Endothelial cell of umbilical vein (primary cell): ENCODE measurements around the gene NUDT3. TPM values are rescaled to one million over a fixed set of nuclear protein-coding genes. Genes with fewer than 3 reads are reported as not detected.

Source experiments
- BruUV-seq: library from RNA; stranded (reverse); fragments of 400-500 nt; replicated peaks from 2 replicates; lab custom pipeline; 2021; lab: Mats Ljungman, UMichigan
- CTCF ChIA-PET: fragments of 300-600, 350-600 bp; sonication (Branson Sonifier 250); formaldehyde crosslinking; loops from one replicate; lab custom pipeline; 2021; ENCODE audit warnings: antibody characterized with exemption, inconsistent platforms; lab: Charles Lee
- POLR2A ChIA-PET: fragments of 300-600, 350-600 bp; sonication (Branson Sonifier 250); formaldehyde crosslinking; loops from one replicate; lab custom pipeline; 2021; ENCODE audit warnings: antibody characterized with exemption, inconsistent platforms; lab: Charles Lee
- DNase-seq: peaks from one replicate; pipeline ENCODE4 v3.0.0-alpha.2; 2011; ENCODE audit warnings: low read depth, low spot score
- FAIRE-seq: peaks from 2 replicates; lab custom pipeline; 2011; peaks lifted over from hg19 to GRCh38; lab: Jason Lieb, UNC
- H2AFZ ChIP-seq: 2 replicates; pipeline ENCODE4 v1.6.0; 2012; ENCODE audit warnings: low read depth, low read length, control low read depth, inconsistent platforms
- H3K27ac ChIP-seq: 2 replicates; pipeline ENCODE4 v1.5.1; 2011; ENCODE audit warnings: low read depth, mild to moderate bottlenecking, control low read depth, low read length, moderate library complexity; ENCODE audit not compliant: insufficient read depth
- H3K27me3 ChIP-seq, 2 experiments: 2 replicates each; pipeline versions ENCODE4 v1.6.0 to v1.6.1; 2011; ENCODE audit warnings: low read length in 2 of 2, mixed read lengths in 1 of 2; ENCODE audit not compliant: control insufficient read depth in 2 of 2, insufficient read depth in 2 of 2
- H3K36me3 ChIP-seq, 2 experiments: 2 replicates in 1 of 2; 3 replicates in 1 of 2; pipeline ENCODE4 v1.5.1; 2011; ENCODE audit warnings: low read length in 2 of 2, mild to moderate bottlenecking in 1 of 2, moderate library complexity in 1 of 2; ENCODE audit not compliant: control insufficient read depth in 2 of 2, insufficient read depth in 2 of 2; ENCODE audit errors: extremely low read depth in 1 of 2
- H3K4me1 ChIP-seq: 3 replicates; pipeline ENCODE4 v1.5.1; 2011; ENCODE audit warnings: mild to moderate bottlenecking, low read length; ENCODE audit not compliant: control insufficient read depth, insufficient read depth; ENCODE audit errors: extremely low read depth
- H3K4me2 ChIP-seq: 2 replicates; pipeline ENCODE4 v1.6.1; 2011; ENCODE audit warnings: low read length, control low read depth, mixed read lengths; ENCODE audit not compliant: insufficient read depth
- H3K4me3 ChIP-seq, 3 experiments: fragments of 200-600 bp in 1 of 3; sonication (generic), shearing (Covaris generic) in 1 of 3; replicated peaks in 1 of 3; 2 replicates each; pipeline ENCODE4 v1.5.1; 2011 to 2016; ENCODE audit warnings: control low read depth in 3 of 3, low read length in 3 of 3, mild to moderate bottlenecking in 2 of 3, inconsistent platforms in 1 of 3, low read depth in 1 of 3, moderate library complexity in 1 of 3; ENCODE audit not compliant: insufficient read depth in 1 of 3
- H3K79me2 ChIP-seq: 2 replicates; pipeline ENCODE4 v1.6.0; 2012; ENCODE audit warnings: low read length, inconsistent platforms; ENCODE audit not compliant: control insufficient read depth, insufficient read depth
- H3K9ac ChIP-seq: replicated peaks from 2 replicates; pipeline ENCODE3; 2011; ENCODE audit warnings: low read length, control low read depth; ENCODE audit not compliant: insufficient read depth; ENCODE audit errors: extremely low read depth
- H3K9me1 ChIP-seq: replicated peaks from 3 replicates; pipeline ENCODE4 v1.6.0; 2011; ENCODE audit warnings: mild to moderate bottlenecking, low read length; ENCODE audit not compliant: control insufficient read depth, insufficient read depth; ENCODE audit errors: extremely low read depth
- H3K9me3 ChIP-seq: replicated peaks from 2 replicates; pipeline ENCODE4 v1.5.1; 2012; ENCODE audit warnings: low read length, inconsistent platforms; ENCODE audit not compliant: control insufficient read depth, insufficient read depth
- H4K20me1 ChIP-seq: replicated peaks from 2 replicates; pipeline ENCODE3; 2011; ENCODE audit warnings: mild to moderate bottlenecking, low read length; ENCODE audit not compliant: control insufficient read depth, insufficient read depth; ENCODE audit errors: extremely low read depth
- CTCF ChIP-seq, 2 donors: IDR thresholded peaks; 1 replicate in 1 of 2; 2 replicates in 1 of 2; pipeline ENCODE4 v1.5.1; 2011; ENCODE audit warnings: low read length in 2 of 2, mild to moderate bottlenecking in 2 of 2, moderate library complexity in 2 of 2, control low read depth in 1 of 2, inconsistent platforms in 1 of 2, low read depth in 1 of 2; ENCODE audit not compliant: insufficient read depth in 1 of 2; ENCODE audit errors: extremely low read depth in 1 of 2
- JUN ChIP-seq: IDR thresholded peaks from 2 replicates; pipeline ENCODE4 v1.6.1; 2011; ENCODE audit warnings: borderline replicate concordance, low read depth; ENCODE audit not compliant: insufficient read length, insufficient read depth
- MAX ChIP-seq: IDR thresholded peaks from 2 replicates; pipeline ENCODE4 v1.6.1; 2011; ENCODE audit not compliant: insufficient read depth, insufficient read length
- MYC ChIP-seq: IDR thresholded peaks from one replicate; pipeline ENCODE4 v1.6.1; 2011; ENCODE audit warnings: mild to moderate bottlenecking, low read depth, low read length
- POLR2A ChIP-seq: IDR thresholded peaks from 2 replicates; pipeline ENCODE4 v1.6.1; 2012; ENCODE audit warnings: low read depth, mild to moderate bottlenecking, control low read depth, low read length
- POLR2AphosphoS5 ChIP-seq: IDR thresholded peaks from 2 replicates; pipeline ENCODE4 v1.6.1; 2012; ENCODE audit warnings: low read depth, mild to moderate bottlenecking, control low read depth, low read length, moderate library complexity; ENCODE audit not compliant: insufficient read depth
- dilution Hi-C: fragments of 300-500 bp; cut with MboI; formaldehyde crosslinking; loops from one replicate; pipeline ENCODE4 v1.15.0; 2019; ENCODE audit warnings: low sequenced_read_pairs; ENCODE audit not compliant: extremely low pct_ligation_motif_present
- intact Hi-C: fragments of 100-400 bp; cut with micrococcal nuclease; formaldehyde crosslinking; loops from one replicate; pipeline ENCODE4 v1.10.0; 2022
- polyA plus RNA-seq, 4 experiments: library from polyadenylated mRNA; depleted of rRNA in 3 of 4; stranded (reverse) in 3 of 4; unstranded in 1 of 4; fragments of >200 nt; gene quantifications; 2 replicates each; pipeline versions ENCODE4 v1.2.1 to v1.2.3, GENCODE V29; 2011 to 2012; ENCODE audit warnings: missing spikeins in 1 of 4
- total RNA-seq: library from RNA; stranded (reverse); gene quantifications from 2 replicates; pipeline ENCODE4 v1.2.3, GENCODE V29; 2021

The NUDT3 gene
- total and polyA plus RNA-seq, 2 donors (not counting 3 experiments of a cell fraction or from before 2014, with no cell fraction given) = 11.9 to 30.9 TPM

GRCh38 chr6:34237722-34238584 lies 154.5 kb downstream of the NUDT3 start:
- TF ChIP-seq POLR2AphosphoS5 (peak; percentile 44), MAX (peak; percentile 40), CTCF (IDR thresholded peaks at IDR 0.05; ENCODE audit: extremely low read depth in 1 of 2, insufficient read depth in 1 of 2, low read depth in 1 of 2, low read length in 2 of 2) (peak; percentile 19 to 36), MYC (peak; percentile 61), POLR2A (peak; percentile 35), JUN (no peak)
- Histone ChIP-seq H2AFZ (no peak overlapping the region), H3K4me2 (peak overlapping the region; percentile 94), H3K4me3 (peak overlapping the region; percentile 94 to 98 (median 97)), H4K20me1 (no peaks in the 10 kb centered on the region), H3K9ac (peak overlapping the region; percentile 82), H3K27me3 (no peaks in the 10 kb centered on the region), H3K9me3 (no peaks in the 10 kb centered on the region), H3K4me1 (peaks cover 56% of the 10 kb centered on the region), H3K27ac (peak overlapping the region; percentile 70), H3K36me3 (peaks cover 5 to 9% of the 10 kb centered on the region in 2 experiments), H3K79me2 (peaks cover 56% of the 10 kb centered on the region), H3K9me1 (no peaks in the 10 kb centered on the region)
- peak; percentile 35 for FAIRE-seq
- TSS peak; percentile 25 for BruUV-seq
- DNase-seq = no peak
- dilution Hi-C loops (no loop called here), intact Hi-C loops (loop anchor here (5.0 kb wide), 1 partner anchor 456 kb away; no protein-coding TSS in a partner anchor)
- ChIA-PET CTCF (interaction anchor here (1.2 to 2.0 kb wide), 4 partner anchors 14 to 185 kb away, joined by 3 to 23 read pairs (median 10); no protein-coding TSS in a partner anchor), POLR2A (interaction anchor here (1.7 to 2.0 kb wide), 2 partner anchors 10 to 14 kb away, joined by 13 to 35 read pairs; partner anchors contain the start of gene SMIM29)
